HCT116 (cell line): ENCODE measurements around the gene ITGBL1. TPM values are rescaled to one million over a fixed set of nuclear protein-coding genes. Genes with fewer than 3 reads are reported as not detected.

Experiments used
- ATAC-seq: fragments of 200-7000 bp; cut with Tn5 transposase; 2 replicates; pipeline ENCODE4 v1.9.1; 2020; ENCODE audit warnings: mild to moderate bottlenecking, moderate library complexity
- BruUV-seq: library from RNA; stranded (reverse); fragments of 400-500 nt; replicated peaks from 2 replicates; lab custom pipeline; 2021; lab: Mats Ljungman, UMichigan
- CTCF ChIA-PET: fragments of 300-600 bp; sonication (Branson Sonifier 250); formaldehyde crosslinking; loops from one replicate; lab custom pipeline; 2021; ENCODE audit warnings: antibody characterized with exemption; lab: Charles Lee
- POLR2A ChIA-PET: fragments of 300-600, 350-600 bp; sonication (Branson Sonifier 250); formaldehyde crosslinking; loops from one replicate; lab custom pipeline; 2021; ENCODE audit warnings: antibody characterized with exemption; lab: Charles Lee
- RAD21 ChIA-PET, 2 experiments: fragments of 300-600 bp; sonication (Branson Sonifier 250); formaldehyde crosslinking; loops; one replicate each; lab custom pipeline; 2023; ENCODE audit warnings: low total read pairs in 2 of 2; ENCODE audit not compliant: uncharacterized antibody in 2 of 2, unreplicated experiment in 2 of 2, low non-redundant PET in 1 of 2; lab: Charles Lee
- DNase-seq: peaks from one replicate; pipeline ENCODE4 v3.0.0-alpha.2; 2010; ENCODE audit warnings: low read depth, low spot score
- H2AFZ ChIP-seq: fragments of 200-600 bp; shearing (Covaris generic), sonication (generic); 2 replicates; pipeline ENCODE4 v1.6.1; 2017; ENCODE audit warnings: low read depth, mixed run types, mixed read lengths, antibody characterized with exemption, low read length; ENCODE audit not compliant: poor library complexity, severe bottlenecking
- H3K27ac ChIP-seq: 2 replicates; pipeline ENCODE4 v1.5.1; 2012; ENCODE audit warnings: low read depth, low read length
- H3K27me3 ChIP-seq: fragments of 200-600 bp; sonication (generic); 2 replicates; pipeline ENCODE4 v1.6.1; 2016; ENCODE audit warnings: mixed run types, low read length, mixed read lengths; ENCODE audit not compliant: insufficient read depth
- H3K36me3 ChIP-seq, 2 experiments: fragments of 200-500 bp in 1 of 2; fragments of 200-600 bp in 1 of 2; sonication (Bioruptor generic) in 1 of 2; sonication (generic) in 1 of 2; 2 replicates each; pipeline versions ENCODE4 v1.5.1 to v1.6.1; 2014 to 2016; ENCODE audit warnings: low read length in 2 of 2, inconsistent platforms in 1 of 2, mixed read lengths in 1 of 2, mixed run types in 1 of 2; ENCODE audit not compliant: insufficient read depth in 2 of 2, control insufficient read depth in 1 of 2
- H3K4me1 ChIP-seq, 2 experiments: fragments of 200-600 bp in 1 of 2; sonication (generic) in 1 of 2; 2 replicates each; pipeline versions ENCODE4 v1.5.1 to v1.6.1; 2012 to 2017; ENCODE audit warnings: low read length in 2 of 2, inconsistent platforms in 1 of 2, mild to moderate bottlenecking in 1 of 2, mixed read lengths in 1 of 2, mixed run types in 1 of 2, moderate library complexity in 1 of 2; ENCODE audit not compliant: insufficient read depth in 2 of 2, control insufficient read depth in 1 of 2
- H3K4me2 ChIP-seq: fragments of 200-600 bp; sonication (generic); 2 replicates; pipeline ENCODE4 v1.6.1; 2017; ENCODE audit warnings: mixed run types, low read length, mixed read lengths
- H3K4me3 ChIP-seq, 2 experiments: fragments of 200-600 bp in 1 of 2; sonication (generic) in 1 of 2; replicated peaks in 1 of 2; 2 replicates each; pipeline ENCODE4 v1.5.1; 2011 to 2016; ENCODE audit warnings: low read length in 2 of 2, control low read depth in 1 of 2, low read depth in 1 of 2, mild to moderate bottlenecking in 1 of 2, mixed read lengths in 1 of 2, mixed run types in 1 of 2
- H3K79me2 ChIP-seq: fragments of 200-600 bp; sonication (generic); 2 replicates; pipeline ENCODE4 v1.6.1; 2017; ENCODE audit warnings: mild to moderate bottlenecking, mixed run types, low read length, moderate library complexity, mixed read lengths; ENCODE audit not compliant: insufficient read depth
- H3K9ac ChIP-seq: fragments of 200-600 bp; sonication (generic); 2 replicates; pipeline ENCODE4 v1.6.1; 2016; ENCODE audit warnings: low read length, mixed read lengths
- H3K9me2 ChIP-seq: fragments of 200-600 bp; sonication (generic), shearing (Covaris generic); 2 replicates; pipeline ENCODE4 v1.6.1; 2017; ENCODE audit warnings: mixed run types, mild to moderate bottlenecking, moderate library complexity; ENCODE audit not compliant: insufficient read depth
- H3K9me3 ChIP-seq, 2 experiments: fragments of 200-500 bp in 1 of 2; fragments of 200-600 bp in 1 of 2; sonication (Bioruptor generic) in 1 of 2; sonication (generic) in 1 of 2; 2 replicates each; pipeline ENCODE4 v1.6.1; 2014 to 2017; ENCODE audit warnings: low read length in 2 of 2, mixed read lengths in 2 of 2, inconsistent platforms in 1 of 2, low read depth in 1 of 2, mild to moderate bottlenecking in 1 of 2, mixed run types in 1 of 2, moderate library complexity in 1 of 2; ENCODE audit not compliant: control insufficient read depth in 1 of 2, insufficient read depth in 1 of 2
- H4K20me1 ChIP-seq: fragments of 200-600 bp; sonication (generic), shearing (Covaris generic); 2 replicates; pipeline ENCODE4 v1.6.1; 2017; ENCODE audit warnings: mixed run types, mild to moderate bottlenecking, moderate library complexity; ENCODE audit not compliant: insufficient read depth
- CBX3 ChIP-seq: IDR thresholded peaks from 2 replicates; pipeline ENCODE4 v1.6.1; 2012; ENCODE audit warnings: low read depth
- EGR1 ChIP-seq: IDR thresholded peaks from 2 replicates; pipeline ENCODE4 v1.6.1; 2012; ENCODE audit warnings: low read depth
- ELF1 ChIP-seq: IDR thresholded peaks from 2 replicates; pipeline ENCODE4 v1.6.1; 2012; ENCODE audit warnings: low read depth, borderline replicate concordance
- EZH2phosphoT487 ChIP-seq: fragments of 200-600 bp; IDR thresholded peaks from 2 replicates; pipeline ENCODE4 v1.6.1; 2018; ENCODE audit warnings: antibody characterized with exemption, borderline replicate concordance
- JUND ChIP-seq: IDR thresholded peaks from 2 replicates; pipeline ENCODE4 v1.6.1; 2012
- POLR2A ChIP-seq: IDR thresholded peaks from 2 replicates; pipeline ENCODE4 v1.7.0; 2011; ENCODE audit warnings: borderline replicate concordance; ENCODE audit not compliant: insufficient read depth, insufficient read length; ENCODE audit errors: extremely low read depth
- POLR2AphosphoS5 ChIP-seq: IDR thresholded peaks from 2 replicates; pipeline ENCODE4 v1.6.1; 2011; ENCODE audit warnings: mild to moderate bottlenecking, low read depth, low read length, moderate library complexity
- RAD21 ChIP-seq: IDR thresholded peaks from 2 replicates; pipeline ENCODE4 v1.6.1; 2012; ENCODE audit warnings: low read depth, mild to moderate bottlenecking
- SIN3A ChIP-seq: IDR thresholded peaks from 2 replicates; pipeline ENCODE4 v1.6.1; 2012; ENCODE audit warnings: low read depth
- SP1 ChIP-seq: IDR thresholded peaks from 2 replicates; pipeline ENCODE4 v1.6.1; 2012; ENCODE audit warnings: low read depth
- SRF ChIP-seq: IDR thresholded peaks from 2 replicates; pipeline ENCODE4 v1.6.1; 2012; ENCODE audit warnings: low read depth
- TCF7L2 ChIP-seq: IDR thresholded peaks from 2 replicates; pipeline ENCODE4 v1.7.0; 2011; ENCODE audit warnings: borderline replicate concordance, inconsistent platforms; ENCODE audit not compliant: insufficient read depth, insufficient read length; ENCODE audit errors: extremely low read depth
- YY1 ChIP-seq: IDR thresholded peaks from 2 replicates; pipeline ENCODE4 v1.6.1; 2011; ENCODE audit warnings: low read length, low read depth, moderate library complexity, mild to moderate bottlenecking; ENCODE audit not compliant: insufficient replicate concordance; ENCODE audit errors: extremely low read depth
- ZFX ChIP-seq: fragments of 450-650 bp; IDR thresholded peaks from 2 replicates; pipeline ENCODE4 v1.6.1; 2017
- ZNF274 ChIP-seq: fragments of 200-500 bp; sonication (Bioruptor generic); IDR thresholded peaks from 2 replicates; pipeline ENCODE4 v1.6.1; 2014; ENCODE audit warnings: mild to moderate bottlenecking, low read depth, low read length, inconsistent platforms
- intact Hi-C: fragments of 100-400 bp; cut with micrococcal nuclease; formaldehyde crosslinking; loops from 2 replicates; pipeline ENCODE4 v1.10.0; 2022
- total RNA-seq: library from RNA; stranded (reverse); gene quantifications from one replicate; pipeline ENCODE4 v1.2.1, GENCODE V29; 2021; ENCODE audit not compliant: unreplicated experiment
- TF ChIP-seq, protein P1 (sequence below), 3 experiments: fragments of 200-600 bp in 1 of 3; sonication (generic) in 1 of 3; IDR thresholded peaks in 2 of 3; conservative IDR thresholded peaks in 1 of 3; 2 replicates each; pipeline ENCODE4 v1.5.1; 2012 to 2017; ENCODE audit warnings: low read depth in 2 of 3, low read length in 2 of 3, antibody characterized with exemption in 1 of 3, borderline replicate concordance in 1 of 3, control low read depth in 1 of 3, mild to moderate bottlenecking in 1 of 3, mixed read lengths in 1 of 3, mixed run types in 1 of 3, moderate library complexity in 1 of 3; ENCODE audit not compliant: insufficient read depth in 1 of 3
- TF ChIP-seq, protein P2 (sequence below): IDR thresholded peaks from 2 replicates; pipeline ENCODE4 v1.6.1; 2011; ENCODE audit warnings: mild to moderate bottlenecking, low read length, moderate library complexity; ENCODE audit not compliant: insufficient replicate concordance; ENCODE audit errors: extremely low read depth
- TF ChIP-seq, protein P3 (sequence below): IDR thresholded peaks from 2 replicates; pipeline ENCODE4 v1.6.1; 2012; ENCODE audit warnings: low read depth
- TF ChIP-seq, protein P4 (sequence below): IDR thresholded peaks from 2 replicates; pipeline ENCODE4 v1.6.1; 2012
- TF ChIP-seq, protein P5 (sequence below): IDR thresholded peaks from 2 replicates; pipeline ENCODE4 v1.6.1; 2012

The ITGBL1 gene
- total RNA-seq, 1 experiment from 2014 or later: 0.66 TPM

DNA sequence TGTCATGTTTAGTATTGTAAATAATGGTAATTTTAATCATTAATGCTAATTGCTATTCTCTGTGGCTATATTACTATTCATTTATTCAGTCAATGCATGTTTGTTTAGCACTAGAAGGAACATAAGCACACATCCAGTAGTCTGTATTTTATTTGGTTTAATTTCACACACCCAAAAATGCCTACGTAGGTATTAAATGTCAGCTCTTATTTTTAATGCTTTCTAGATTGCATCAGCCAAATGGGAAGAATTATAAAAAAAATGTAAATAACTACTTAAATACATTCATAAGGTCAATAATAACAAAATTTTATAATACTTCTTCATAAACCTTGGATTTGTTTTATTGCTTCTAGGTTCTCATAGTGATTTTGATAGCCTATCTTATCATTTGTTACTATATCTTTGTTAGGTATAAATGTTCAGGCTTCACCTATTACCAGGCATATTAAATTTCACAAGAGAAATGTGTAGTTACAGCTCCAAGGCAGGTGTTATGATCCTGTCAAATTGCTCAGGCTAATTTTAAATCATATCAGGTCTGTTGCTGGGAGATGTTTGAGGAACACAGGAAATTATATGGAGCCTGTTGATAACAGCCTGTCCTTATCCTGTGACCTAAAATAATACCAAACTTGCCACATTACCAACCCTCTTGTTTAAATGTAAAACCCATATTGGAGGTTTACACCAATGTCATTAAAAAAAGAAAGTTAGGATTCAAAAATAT lies 34.4 kb downstream of the ITGBL1 start:
- H3K4me1 ChIP-seq: no peaks in the 10 kb centered on the region
- no peak for DNase-seq
- H3K9me3 ChIP-seq: peaks cover 0 to 2% of the 10 kb centered on the region in 2 experiments; a peak in 2 of 4 replicates
- no TSS peak for BruUV-seq
- no peaks in the 10 kb centered on the region for H3K9me2 ChIP-seq
- H3K27ac ChIP-seq: no peak overlapping the region
- no peaks in the 10 kb centered on the region for H3K36me3 ChIP-seq
- no peak overlapping the region for H2AFZ ChIP-seq
- intact Hi-C loops: no loop called here
- CTCF ChIA-PET: no interaction called here
- no peaks in the 10 kb centered on the region for H3K27me3 ChIP-seq
- no peaks in the 10 kb centered on the region for H3K79me2 ChIP-seq
- H4K20me1 ChIP-seq: no peaks in the 10 kb centered on the region
- POLR2A ChIA-PET: no interaction called here
- RAD21 ChIA-PET: no interaction called here
- H3K4me2 ChIP-seq: no peak overlapping the region
- H3K9ac ChIP-seq: no peak overlapping the region
- ATAC-seq: no peak
- H3K4me3 ChIP-seq: no peak overlapping the region
- TF ChIP-seq SP1: no peak
- TF ChIP-seq, protein P1, sequence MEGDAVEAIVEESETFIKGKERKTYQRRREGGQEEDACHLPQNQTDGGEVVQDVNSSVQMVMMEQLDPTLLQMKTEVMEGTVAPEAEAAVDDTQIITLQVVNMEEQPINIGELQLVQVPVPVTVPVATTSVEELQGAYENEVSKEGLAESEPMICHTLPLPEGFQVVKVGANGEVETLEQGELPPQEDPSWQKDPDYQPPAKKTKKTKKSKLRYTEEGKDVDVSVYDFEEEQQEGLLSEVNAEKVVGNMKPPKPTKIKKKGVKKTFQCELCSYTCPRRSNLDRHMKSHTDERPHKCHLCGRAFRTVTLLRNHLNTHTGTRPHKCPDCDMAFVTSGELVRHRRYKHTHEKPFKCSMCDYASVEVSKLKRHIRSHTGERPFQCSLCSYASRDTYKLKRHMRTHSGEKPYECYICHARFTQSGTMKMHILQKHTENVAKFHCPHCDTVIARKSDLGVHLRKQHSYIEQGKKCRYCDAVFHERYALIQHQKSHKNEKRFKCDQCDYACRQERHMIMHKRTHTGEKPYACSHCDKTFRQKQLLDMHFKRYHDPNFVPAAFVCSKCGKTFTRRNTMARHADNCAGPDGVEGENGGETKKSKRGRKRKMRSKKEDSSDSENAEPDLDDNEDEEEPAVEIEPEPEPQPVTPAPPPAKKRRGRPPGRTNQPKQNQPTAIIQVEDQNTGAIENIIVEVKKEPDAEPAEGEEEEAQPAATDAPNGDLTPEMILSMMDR (IDR thresholded peaks at IDR 0.05 in 2 of 3, conservative IDR thresholded peaks at IDR 0.05 in 1 of 3; ENCODE audit: borderline replicate concordance in 1 of 3, insufficient read depth in 1 of 3, low read depth in 2 of 3, low read length in 2 of 3): no peak
- TF ChIP-seq ZFX: no peak
- TF ChIP-seq, protein P2, sequence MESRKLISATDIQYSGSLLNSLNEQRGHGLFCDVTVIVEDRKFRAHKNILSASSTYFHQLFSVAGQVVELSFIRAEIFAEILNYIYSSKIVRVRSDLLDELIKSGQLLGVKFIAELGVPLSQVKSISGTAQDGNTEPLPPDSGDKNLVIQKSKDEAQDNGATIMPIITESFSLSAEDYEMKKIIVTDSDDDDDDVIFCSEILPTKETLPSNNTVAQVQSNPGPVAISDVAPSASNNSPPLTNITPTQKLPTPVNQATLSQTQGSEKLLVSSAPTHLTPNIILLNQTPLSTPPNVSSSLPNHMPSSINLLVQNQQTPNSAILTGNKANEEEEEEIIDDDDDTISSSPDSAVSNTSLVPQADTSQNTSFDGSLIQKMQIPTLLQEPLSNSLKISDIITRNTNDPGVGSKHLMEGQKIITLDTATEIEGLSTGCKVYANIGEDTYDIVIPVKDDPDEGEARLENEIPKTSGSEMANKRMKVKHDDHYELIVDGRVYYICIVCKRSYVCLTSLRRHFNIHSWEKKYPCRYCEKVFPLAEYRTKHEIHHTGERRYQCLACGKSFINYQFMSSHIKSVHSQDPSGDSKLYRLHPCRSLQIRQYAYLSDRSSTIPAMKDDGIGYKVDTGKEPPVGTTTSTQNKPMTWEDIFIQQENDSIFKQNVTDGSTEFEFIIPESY: no peak
- no peak for TF ChIP-seq ZNF274
- TF ChIP-seq, protein P3, sequence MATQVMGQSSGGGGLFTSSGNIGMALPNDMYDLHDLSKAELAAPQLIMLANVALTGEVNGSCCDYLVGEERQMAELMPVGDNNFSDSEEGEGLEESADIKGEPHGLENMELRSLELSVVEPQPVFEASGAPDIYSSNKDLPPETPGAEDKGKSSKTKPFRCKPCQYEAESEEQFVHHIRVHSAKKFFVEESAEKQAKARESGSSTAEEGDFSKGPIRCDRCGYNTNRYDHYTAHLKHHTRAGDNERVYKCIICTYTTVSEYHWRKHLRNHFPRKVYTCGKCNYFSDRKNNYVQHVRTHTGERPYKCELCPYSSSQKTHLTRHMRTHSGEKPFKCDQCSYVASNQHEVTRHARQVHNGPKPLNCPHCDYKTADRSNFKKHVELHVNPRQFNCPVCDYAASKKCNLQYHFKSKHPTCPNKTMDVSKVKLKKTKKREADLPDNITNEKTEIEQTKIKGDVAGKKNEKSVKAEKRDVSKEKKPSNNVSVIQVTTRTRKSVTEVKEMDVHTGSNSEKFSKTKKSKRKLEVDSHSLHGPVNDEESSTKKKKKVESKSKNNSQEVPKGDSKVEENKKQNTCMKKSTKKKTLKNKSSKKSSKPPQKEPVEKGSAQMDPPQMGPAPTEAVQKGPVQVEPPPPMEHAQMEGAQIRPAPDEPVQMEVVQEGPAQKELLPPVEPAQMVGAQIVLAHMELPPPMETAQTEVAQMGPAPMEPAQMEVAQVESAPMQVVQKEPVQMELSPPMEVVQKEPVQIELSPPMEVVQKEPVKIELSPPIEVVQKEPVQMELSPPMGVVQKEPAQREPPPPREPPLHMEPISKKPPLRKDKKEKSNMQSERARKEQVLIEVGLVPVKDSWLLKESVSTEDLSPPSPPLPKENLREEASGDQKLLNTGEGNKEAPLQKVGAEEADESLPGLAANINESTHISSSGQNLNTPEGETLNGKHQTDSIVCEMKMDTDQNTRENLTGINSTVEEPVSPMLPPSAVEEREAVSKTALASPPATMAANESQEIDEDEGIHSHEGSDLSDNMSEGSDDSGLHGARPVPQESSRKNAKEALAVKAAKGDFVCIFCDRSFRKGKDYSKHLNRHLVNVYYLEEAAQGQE: no peak
- no peak for TF ChIP-seq SRF
- TF ChIP-seq, protein P4, sequence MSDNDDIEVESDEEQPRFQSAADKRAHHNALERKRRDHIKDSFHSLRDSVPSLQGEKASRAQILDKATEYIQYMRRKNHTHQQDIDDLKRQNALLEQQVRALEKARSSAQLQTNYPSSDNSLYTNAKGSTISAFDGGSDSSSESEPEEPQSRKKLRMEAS: no peak
- TF ChIP-seq EGR1: no peak
- TF ChIP-seq CBX3: no peak
- TF ChIP-seq RAD21: no peak
- TF ChIP-seq YY1: no peak
- no peak for TF ChIP-seq ELF1
- no peak for TF ChIP-seq TCF7L2
- TF ChIP-seq JUND: no peak
- TF ChIP-seq SIN3A: no peak
- TF ChIP-seq, protein P5, sequence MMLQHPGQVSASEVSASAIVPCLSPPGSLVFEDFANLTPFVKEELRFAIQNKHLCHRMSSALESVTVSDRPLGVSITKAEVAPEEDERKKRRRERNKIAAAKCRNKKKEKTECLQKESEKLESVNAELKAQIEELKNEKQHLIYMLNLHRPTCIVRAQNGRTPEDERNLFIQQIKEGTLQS: no peak
- no peak for TF ChIP-seq POLR2AphosphoS5
- TF ChIP-seq EZH2phosphoT487: no peak
- TF ChIP-seq POLR2A: no peak
